Frontal cortex (tissue), 4 donors: ENCODE measurements around the gene NUP98. TPM values are rescaled to one million over a fixed set of nuclear protein-coding genes. Genes with fewer than 3 reads are reported as not detected.
A peak's percentile ranks its signal among the peaks of the same experiment; 100 is the strongest.
"Not testable (repeated sequence)": the region's sequence is repeated elsewhere in the genome, so short reads cannot be mapped to it uniquely, and the experiment has no call there.

ENCODE experiments used
- DNase-seq, 2 donors: peaks; one replicate each; pipeline ENCODE4 v3.0.0; 2012; ENCODE audit warnings: low spot score in 2 of 2
- FAIRE-seq: peaks from 2 replicates; lab custom pipeline; 2012; peaks lifted over from hg19 to GRCh38; lab: Jason Lieb, UNC
- total RNA-seq: library from RNA; depleted of rRNA; stranded (reverse); fragments of >200 nt; gene quantifications from one replicate; pipeline ENCODE4 v1.2.3, GENCODE V29; 2014
- donor health status: control.
- donor health status: control.
- donor health status: control.

Gene NUP98
- total RNA-seq, 1 donor from 2014 or later = 73.4 TPM

DNA sequence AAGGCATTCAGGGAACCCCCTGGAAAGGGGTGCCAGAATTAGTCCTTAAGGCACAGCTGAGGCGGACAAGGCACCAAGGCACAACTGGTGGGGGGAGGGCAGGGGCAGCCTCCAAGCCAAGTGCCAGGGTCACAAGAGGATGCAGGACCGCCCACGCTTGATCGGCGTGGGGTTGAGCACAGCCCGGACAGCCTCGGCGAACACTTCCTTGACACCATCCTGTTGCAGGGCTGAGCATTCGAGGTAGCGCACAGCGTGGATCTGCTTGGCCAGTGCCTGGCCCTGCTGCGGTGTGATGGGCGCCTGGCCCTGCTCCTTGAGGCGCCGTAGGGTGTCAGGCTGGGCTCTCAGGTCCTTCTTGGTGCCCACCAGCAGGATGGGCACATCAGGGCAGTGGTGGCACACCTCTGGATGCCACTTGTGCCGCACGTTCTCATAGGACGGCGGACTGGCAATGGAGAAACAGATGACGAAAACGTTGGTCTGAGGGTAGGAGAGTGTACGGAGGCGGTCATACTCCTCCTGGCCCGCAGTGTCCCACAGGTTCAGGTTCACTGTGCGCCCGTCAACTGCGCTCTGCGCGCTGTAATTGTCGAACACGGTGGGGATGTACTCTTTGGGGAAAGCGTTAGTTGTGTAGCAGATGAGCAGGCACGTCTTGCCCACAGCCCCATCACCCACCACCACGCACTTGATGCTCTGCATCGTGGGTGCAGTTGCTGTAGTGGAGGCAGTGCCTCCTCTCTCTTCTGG is 30.3 kb upstream of the NUP98 start:
- no peak for FAIRE-seq

DNA sequence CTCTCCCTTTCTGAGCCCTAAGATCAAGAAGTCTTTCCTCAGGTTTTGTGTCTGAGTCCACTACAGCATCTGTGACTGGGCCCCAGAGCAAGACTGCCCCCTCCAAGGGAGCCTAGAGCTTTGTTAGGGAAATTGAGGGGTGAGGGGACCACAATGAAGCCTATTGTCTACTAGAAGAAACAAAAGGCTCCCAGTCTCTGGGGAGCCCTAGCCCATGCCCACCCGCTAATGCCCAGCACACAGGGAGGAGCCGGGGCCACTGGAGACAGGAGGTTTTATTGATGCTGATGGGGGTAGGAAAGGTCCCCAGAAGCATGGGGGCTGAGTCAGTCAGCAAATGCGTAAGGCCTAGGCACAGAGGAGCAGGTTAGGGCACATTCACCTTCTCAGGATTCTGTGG is 29.4 kb upstream of the NUP98 start:
- DNase-seq (peak in 1 of 2 donors; percentile 72), FAIRE-seq (peak; percentile 3)

More for the DNA sequence above, 30.3 kb upstream of the NUP98 start:
- DNase-seq = no peak

DNA sequence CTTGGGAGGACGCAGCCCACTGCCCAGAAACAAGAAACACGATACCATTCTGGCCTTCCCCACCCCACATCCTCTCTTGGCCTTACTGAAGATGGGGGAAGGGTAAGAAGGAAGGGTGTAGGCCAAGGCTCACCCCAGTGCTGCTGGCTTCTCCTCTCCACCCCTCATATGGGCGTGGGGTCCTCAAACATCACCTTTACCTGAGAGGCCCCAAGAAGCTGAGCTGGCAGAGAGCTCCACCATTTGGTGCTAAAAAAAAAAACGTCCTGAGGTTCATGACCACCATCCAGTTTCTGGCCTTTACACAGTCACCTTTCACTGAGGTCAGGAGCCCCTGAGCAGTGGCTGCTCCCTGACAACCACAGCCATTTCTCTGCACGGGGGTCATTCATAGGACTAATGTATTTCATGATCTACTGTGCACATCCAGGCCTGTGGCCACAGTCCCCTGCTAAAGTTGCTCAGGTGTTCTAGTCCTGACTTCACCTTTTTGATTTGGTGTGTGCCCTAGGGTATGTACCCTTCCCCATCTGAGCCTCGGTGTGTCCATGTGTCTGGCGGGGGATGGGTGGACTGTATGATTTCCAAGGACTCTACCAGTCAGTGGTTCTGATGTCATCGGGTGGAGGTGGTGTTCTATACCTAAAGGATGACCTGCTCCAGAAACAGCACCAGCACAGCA is 28.3 kb upstream of the NUP98 start:
- DNase-seq = no peak
- no peak for FAIRE-seq

DNA sequence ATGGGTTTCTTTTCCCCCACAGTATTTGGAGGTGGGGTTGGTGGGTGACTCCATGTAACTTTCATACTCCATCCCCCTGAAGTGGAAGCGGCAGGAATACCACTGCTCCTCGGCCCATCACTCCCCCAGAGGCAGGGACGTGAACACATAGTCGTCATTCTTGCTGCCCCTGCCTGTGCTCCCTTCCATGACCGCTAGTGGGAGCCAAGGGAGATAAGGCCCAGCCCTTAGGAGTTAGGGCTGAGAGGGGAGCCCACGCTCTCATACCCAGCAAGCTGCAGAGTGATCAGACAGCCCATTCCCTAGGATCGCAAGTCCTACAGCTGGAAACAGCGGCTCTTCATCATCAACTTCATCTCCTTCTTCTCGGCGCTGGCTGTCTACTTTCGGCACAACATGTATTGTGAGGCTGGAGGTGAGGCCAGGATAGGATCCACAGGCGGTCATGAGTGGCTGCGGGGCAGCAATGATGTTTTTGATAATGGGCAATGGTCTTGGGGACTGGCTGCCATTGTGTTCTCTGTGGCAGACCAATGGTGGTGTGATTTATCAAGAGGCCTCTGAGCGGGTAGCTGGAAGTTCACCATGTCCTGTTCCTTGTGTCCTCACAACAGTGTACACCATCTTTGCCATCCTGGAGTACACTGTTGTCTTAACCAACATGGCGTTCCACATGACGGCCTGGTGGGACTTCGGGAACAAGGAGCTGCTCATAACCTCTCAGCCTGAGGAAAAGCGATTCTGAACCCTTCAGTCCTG is 27.5 kb upstream of the NUP98 start:
- DNase-seq = no peak
- FAIRE-seq = no peak

DNA sequence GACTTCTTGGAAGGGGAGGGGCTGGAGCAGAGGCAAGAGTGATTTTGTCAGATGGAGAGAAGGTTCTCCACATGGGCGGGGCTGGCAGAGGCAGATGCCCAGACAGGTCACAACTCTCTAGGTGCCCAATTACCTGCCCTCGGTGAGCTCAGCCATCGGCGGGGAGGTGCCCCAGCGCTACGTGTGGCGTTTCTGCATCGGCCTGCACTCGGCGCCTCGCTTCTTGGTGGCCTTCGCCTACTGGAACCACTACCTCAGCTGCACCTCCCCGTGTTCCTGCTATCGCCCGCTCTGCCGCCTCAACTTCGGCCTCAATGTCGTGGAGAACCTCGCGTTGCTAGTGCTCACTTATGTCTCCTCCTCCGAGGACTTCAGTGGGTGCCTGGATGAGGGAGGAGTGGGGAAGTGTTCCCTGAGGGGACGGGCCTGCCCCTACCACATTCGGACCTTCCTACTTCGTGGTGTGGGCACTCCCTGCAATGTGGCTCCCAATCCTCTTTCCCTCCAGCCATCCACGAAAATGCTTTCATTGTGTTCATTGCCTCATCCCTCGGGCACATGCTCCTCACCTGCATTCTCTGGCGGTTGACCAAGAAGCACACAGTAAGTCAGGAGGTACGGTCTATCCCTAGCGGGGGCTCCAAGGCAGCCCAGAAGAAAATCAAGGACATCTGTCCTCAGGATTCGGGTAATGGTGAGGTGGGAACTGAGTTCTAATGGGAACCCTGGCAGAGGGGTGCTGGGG is 26.6 kb upstream of the NUP98 start:
- no peak for FAIRE-seq
- no peak for DNase-seq

DNA sequence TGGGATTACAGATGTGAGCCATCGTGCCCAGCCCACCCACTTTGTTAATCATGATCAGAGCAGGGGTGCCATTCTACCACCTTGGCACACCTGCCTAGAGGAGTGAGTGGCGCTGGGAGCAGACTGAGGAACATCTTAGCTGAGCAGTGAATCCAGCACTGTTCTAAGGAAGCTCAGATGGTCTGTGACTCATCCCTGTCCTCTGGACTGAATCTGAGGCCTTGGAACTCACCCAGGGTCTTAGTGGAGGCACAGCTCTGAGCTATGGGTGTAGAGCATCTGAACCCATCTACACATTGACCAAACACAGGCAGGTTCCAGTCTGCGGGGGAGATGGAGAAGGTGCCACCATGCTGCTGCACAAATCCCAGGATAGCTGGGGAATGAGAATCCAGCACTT is 25.9 kb upstream of the NUP98 start:
- no peak for FAIRE-seq

DNA sequence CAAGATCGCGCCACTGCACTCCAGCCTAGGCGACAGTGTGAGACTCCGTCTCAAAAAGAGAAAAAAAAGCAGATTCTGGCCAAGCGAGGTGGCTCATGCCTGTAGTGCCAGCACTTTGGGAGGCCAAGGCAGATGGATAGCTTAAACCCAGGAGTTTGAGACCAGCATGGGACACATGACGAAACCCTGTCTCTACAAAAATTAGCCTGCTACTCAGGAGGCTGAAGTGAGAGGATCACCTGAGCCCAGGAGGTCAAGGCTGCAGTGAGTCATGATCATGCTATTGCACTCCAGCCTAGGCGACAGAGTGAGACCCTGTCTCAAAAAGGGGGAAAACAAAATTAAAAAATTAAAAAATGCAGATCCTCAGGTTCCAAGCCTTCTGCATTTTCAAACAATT is 25.0 kb upstream of the NUP98 start:
- no peak for FAIRE-seq
- no peak for DNase-seq

More for the DNA sequence above, 25.9 kb upstream of the NUP98 start:
- no peak for DNase-seq

DNA sequence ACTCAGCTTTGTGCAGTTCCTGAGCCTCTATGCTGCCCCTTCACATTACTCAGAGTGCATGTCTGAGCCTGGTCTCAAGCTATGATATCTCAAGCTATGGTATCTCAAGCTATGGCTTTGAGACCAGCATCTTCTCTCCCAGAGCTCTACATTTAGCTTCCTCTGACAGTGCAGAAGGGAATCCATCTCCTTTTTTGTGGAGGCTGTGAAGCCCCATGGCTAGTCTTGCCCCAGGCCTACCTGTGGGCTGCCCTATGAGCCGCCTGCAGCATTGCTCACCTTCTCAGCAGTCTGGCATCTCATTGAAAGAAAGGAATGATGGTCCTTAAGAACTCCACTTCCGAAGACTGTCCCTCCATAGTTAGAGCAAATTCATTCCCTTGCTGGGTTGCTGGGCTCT is 23.6 kb upstream of the NUP98 start:
- no peak for DNase-seq
- FAIRE-seq = no peak

DNA sequence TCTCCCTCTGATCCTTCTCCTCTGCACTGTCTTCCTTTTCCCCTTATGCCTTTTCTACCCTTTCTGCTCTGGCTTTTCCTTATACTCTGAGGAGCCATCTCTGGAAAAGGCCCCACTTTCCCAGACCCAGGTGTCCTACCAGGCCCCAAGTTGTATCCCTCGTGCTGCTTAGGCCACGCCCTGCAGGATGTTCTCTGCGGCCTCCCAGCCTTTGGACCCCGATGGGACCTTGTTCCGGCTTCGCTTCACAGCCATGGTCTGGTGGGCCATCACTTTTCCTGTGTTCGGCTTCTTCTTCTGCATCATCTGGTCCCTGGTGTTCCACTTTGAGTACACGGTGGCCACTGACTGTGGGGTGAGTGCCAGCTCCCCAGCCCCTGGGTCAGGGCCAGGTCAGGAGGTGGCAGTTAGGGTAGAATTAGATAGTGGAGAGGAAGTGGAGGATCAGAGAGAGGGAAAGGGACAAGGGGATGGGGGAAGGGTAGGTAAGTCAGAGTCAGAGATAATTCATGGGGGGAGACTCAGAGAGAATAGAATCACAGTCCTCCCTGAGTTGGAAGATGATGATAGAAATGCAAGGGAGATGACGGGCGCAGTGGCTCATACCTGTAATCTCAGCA is 19.9 kb upstream of the NUP98 start:
- FAIRE-seq (no peak), DNase-seq (no peak)

DNA sequence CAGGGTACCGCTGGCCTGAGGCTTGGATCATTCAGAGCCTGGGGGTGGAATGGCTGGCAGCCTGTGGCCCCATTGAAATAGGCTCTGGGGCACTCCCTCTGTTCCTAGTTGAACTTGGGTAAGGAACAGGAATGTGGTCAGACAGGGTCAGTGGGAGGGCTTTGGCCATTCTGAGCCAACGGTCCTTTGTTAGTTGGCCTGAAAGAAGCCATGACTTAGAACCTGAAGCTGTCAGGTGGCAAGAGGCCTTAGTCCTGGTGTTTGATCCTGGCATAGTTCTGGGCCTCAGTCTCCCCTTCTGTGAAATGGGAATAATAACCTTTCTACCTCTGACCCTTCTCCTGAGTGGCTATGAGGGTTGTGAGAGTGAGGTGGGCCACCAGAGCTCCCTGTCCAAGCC is 19.3 kb upstream of the NUP98 start:
- DNase-seq (no peak), FAIRE-seq (no peak)

DNA sequence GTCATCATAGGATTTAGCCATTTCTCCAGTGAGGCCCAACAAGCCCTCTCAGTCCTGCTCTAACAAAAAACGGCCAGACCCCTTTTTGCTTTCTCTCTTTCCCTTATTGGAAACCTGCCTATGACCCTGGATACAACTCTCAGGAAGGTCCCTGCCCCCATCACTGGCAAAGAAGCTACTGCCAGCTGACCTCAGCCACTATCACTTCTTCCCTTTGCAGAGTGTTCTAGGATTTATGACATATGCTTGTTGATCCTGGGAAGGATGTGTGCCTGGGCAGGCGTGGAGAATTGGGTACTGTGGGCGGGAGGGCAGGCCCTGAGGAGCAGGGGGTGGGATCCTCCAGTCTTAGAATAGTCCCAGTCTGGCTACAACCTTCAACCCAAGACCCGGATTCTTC is 18.5 kb upstream of the NUP98 start:
- DNase-seq = no peak
- no peak for FAIRE-seq

DNA sequence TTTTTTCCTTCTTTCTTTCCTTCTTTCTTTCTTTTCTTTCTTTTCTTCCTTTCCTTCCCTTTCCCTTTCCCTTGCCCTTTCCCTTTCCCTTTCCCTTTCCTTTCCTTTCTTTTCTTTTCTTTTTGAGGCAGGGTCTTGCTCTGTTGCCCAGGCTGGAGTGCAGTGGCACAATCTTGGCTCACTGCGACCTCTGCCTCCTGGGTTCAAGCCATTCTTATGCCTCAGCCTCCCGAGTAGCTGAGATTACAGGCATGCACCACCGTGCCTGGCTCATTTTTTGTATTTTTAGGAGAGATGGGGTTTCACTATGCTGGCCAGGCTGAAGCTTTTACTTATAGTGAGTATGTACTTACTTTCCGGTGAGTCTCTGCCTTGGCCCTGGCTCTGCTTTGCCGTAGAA is 17.5 kb upstream of the NUP98 start:
- not testable (repeated sequence) for FAIRE-seq, DNase-seq

DNA sequence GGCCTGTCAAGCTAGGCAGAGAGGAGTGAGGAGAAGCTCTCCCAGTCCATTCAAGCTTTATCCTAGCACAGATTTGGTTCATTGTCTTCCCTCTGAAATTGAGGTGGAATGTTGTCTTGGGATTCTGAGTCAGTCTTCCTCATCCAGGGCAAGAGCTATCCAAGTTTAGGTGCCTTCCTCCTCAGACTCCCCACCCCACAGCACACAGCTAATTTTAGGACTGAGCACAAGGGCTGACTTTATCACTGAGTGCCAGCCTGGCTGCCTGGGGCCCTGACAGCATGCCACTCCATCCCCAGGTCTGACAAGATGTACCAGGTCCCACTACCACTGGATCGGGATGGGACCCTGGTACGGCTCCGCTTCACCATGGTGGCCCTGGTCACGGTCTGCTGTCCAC is 13.6 kb upstream of the NUP98 start:
- DNase-seq = no peak
- FAIRE-seq = no peak

DNA sequence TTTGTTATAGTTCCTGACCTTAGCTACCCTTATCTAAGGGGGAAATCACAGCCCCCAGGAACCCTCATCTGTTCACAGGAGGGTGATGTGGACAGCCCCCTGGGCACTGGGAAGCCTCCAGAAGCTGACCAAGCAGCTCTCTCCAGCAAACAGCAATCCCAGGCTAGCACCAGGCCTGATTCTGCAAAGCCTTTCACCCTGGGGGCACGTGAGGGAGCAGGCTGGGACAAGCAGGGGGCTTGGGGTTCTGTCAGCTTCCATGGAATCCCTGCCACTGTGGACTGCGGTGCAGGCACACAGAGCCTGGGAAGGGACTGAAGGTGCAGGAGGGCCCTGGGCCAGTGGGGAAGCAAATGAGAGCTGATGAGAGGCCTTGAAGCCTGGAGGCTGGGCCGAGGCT is 13.1 kb upstream of the NUP98 start:
- DNase-seq = no peak
- FAIRE-seq = no peak

DNA sequence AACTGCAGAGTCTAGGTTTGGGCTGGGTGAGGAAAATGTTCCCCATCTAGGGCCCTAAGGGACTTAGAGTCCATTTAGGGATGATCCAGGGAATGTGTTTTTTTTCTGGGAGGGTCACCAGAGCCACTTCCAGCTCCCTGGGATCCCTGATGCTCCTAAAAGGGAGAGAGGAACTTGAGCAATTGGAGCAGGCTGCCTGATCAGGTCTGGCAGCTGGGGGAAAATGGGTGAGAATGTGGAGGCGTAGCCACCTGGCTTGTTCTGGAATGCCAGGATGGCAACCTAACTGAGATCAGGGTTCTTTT is 12.2 kb upstream of the NUP98 start:
- no peak for DNase-seq
- FAIRE-seq = no peak

DNA sequence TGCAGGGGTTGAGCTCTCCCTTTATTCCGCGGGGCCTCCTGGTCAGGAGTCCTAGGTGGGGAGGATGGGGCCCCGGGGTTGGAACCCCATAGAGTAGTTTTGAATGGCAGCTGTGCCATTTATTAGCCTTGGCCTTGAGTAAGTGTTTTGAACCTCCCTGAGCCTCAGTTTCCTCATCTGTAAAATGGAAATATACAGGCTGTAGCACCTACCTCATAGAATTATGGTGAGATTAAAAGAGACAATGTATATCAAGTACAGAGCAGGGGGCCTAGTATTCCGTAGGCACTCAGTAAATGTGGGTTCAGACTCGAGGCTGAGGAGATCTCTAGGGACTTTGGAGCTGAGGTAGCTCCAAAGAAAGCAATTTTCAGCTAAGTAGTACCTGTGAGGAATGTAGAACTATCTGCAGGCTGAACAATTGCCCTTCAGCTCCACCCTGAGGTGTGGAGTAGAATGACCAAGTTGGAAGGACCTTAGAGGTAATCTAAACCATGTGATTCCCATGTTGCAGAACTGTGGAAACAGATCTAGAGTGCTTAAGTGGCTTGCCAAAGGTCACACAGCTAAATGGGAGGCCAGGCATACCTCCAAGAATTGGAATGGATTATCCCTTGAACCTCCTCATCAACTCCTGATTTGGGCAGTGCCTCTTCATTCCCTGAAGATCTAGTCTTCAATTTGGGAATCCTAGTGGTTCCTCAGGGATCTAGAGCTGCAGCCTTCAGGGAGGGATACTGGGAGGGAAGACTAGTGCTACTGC is 11.7 kb upstream of the NUP98 start:
- FAIRE-seq (no peak), DNase-seq (no peak)

DNA sequence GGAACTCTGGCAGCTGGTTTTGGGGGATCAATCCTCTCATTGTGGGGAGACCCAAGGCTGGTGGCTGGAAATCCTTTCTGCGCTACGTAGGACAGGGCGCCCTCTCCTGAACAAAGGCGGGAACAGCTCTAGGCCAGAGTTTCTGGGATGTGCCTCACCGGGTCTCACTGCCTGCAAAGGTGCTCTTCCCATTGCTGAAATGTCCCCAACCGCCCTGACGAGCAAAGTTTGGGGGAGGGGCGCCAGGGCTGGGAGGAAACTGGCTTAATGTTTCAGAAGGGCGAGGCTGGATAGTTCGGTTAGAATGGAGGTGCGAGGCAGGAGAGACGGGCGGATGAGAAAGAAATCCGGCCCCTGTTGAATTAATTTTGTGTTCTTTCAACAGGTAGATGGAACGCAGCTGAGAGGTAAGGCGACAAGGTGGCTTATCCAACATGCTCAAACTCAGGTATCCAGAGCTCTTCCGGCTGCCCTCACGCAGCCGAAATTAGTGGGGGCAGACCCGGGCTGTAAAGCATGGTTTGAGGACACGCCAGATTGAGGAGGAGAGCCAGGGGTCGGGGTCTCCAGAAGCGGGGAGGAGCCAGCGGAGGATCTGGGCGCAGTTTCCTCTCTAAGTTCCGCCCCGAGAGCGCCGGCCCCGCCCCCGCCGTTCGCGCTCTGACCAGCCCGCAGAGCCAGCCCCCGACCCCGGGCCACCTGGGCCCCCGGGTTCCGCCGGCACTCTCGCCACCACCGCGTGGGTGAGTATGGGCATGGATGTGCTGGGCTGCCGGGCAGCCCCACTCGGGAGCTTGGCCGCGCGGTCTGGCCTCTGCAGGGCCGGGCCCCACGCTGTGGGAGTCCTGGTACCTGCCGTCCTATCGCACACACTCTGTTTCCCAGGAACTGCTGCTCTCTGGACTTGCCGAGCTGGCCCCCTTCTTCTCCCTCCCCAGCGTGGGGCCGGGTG is 10.8 kb upstream of the NUP98 start, which contains the start of gene PGAP2:
Gene PGAP2, plus strand, starts transcription at position 652 of the 952 bp plus-strand sequence. CDS start 2,700 bp downstream, outside the sequence.
- peak; percentile 75 to 79 for DNase-seq
- no peak for FAIRE-seq
